ENCODE measurements around the gene KDM2B.

KDM2B gene

DNA sequence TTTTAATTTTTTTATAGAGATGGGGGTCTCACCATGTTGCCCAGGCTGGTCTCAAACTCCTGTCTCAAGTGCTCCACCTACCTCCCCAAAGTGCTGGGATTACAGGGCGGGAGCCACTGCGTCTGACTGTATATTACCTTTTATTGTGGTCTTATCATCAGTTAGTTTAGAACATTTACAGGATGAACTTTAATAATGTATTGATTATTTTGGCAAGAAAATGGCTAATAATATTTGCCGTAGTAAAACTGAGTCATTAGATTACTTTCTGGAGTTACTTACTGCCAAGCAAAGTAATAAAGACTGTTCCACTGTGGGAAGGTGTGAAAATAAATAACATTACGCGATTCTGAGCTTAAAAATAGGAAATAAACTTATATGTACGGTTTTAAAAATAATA, 21.9 kb upstream of the KDM2B start:
- Histone ChIP-seq H3K27me3 (ENCODE audit: control insufficient read depth, insufficient read depth, low read length) (no peaks in the 10 kb centered on the region), H3K9ac (no peak overlapping the region), H3K36me3 (ENCODE audit: control insufficient read depth, insufficient read depth, low read length) (no peaks in the 10 kb centered on the region), H3K4me2 (ENCODE audit: low read length) (no peak overlapping the region), H3K9me3 (ENCODE audit: control insufficient read depth, low read length) (no peaks in the 10 kb centered on the region), H3K4me3 (ENCODE audit: low read depth, low read length) (no peak overlapping the region), H2AFZ (no peak overlapping the region), H3K4me1 (no peaks in the 10 kb centered on the region), H3K79me2 (no peaks in the 10 kb centered on the region), H3K27ac (no peak overlapping the region)
- TF ChIP-seq, protein P1, sequence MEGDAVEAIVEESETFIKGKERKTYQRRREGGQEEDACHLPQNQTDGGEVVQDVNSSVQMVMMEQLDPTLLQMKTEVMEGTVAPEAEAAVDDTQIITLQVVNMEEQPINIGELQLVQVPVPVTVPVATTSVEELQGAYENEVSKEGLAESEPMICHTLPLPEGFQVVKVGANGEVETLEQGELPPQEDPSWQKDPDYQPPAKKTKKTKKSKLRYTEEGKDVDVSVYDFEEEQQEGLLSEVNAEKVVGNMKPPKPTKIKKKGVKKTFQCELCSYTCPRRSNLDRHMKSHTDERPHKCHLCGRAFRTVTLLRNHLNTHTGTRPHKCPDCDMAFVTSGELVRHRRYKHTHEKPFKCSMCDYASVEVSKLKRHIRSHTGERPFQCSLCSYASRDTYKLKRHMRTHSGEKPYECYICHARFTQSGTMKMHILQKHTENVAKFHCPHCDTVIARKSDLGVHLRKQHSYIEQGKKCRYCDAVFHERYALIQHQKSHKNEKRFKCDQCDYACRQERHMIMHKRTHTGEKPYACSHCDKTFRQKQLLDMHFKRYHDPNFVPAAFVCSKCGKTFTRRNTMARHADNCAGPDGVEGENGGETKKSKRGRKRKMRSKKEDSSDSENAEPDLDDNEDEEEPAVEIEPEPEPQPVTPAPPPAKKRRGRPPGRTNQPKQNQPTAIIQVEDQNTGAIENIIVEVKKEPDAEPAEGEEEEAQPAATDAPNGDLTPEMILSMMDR (IDR thresholded peaks at IDR 0.05), result no peak

DNA sequence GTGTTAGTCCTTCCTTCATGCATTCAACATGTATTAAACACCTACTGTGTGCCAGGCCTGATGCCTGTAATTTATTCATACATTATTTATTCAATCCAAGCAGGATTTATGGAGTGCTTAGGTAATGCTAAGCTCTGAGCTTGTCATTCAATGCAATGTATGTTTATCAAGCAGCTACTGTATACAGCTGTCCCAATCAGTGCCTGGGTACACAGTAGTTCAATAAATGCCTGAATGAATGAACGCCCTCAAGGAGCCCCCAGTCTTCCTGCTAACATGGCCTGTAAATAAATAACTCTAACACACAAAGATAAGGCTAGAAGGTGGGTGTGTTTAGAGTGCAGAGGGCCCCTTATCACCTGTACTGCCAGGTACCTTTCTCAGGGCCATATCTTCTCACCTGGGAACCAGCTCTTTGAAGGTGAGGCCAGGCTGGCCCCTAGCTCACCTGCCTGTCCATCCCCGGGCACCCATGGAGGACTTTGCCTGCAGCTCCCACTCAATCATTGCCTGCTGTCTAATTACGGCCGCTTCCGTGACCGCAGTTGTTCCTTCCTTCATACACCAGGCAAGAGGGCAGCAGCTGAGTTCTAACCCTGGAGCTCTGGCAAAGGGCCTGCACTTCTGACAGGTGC, 20.0 kb upstream of the KDM2B start:
- Histone ChIP-seq H3K4me3 (ENCODE audit: low read depth, low read length) (no peak overlapping the region), H3K36me3 (ENCODE audit: control insufficient read depth, insufficient read depth, low read length) (no peaks in the 10 kb centered on the region), H3K4me2 (ENCODE audit: low read length) (no peak overlapping the region), H2AFZ (no peak overlapping the region), H3K4me1 (no peaks in the 10 kb centered on the region), H3K79me2 (no peaks in the 10 kb centered on the region), H3K9ac (no peak overlapping the region), H3K27ac (no peak overlapping the region), H3K9me3 (ENCODE audit: control insufficient read depth, low read length) (no peaks in the 10 kb centered on the region), H3K27me3 (ENCODE audit: control insufficient read depth, insufficient read depth, low read length) (no peaks in the 10 kb centered on the region)
- TF ChIP-seq, protein P1 (IDR thresholded peaks at IDR 0.05), result no peak

DNA sequence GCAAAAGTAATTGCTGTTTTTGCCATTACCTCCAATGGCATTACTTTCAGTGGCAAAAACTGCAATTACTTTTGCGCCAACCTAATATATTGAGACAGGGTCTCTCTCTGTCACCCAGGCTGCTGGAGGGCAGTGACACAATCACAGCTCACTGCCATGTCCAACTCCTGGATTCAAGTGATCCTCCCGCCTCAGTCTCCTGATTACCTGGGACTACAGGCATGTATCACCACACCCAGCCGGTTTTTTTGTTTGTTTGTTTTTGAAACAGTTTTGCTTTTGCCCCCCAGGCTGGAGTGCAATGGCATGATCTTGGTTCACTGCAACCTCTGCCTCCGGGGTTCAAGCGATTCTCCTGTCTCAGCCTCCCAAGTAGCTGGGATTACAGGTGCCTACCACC, 15.7 kb upstream of the KDM2B start:
- no peak overlapping the region for H3K27ac ChIP-seq
- no peaks in the 10 kb centered on the region for H3K79me2 ChIP-seq
- H3K27me3 ChIP-seq (ENCODE audit: control insufficient read depth, insufficient read depth, low read length), result no peaks in the 10 kb centered on the region
- no peak overlapping the region for H3K4me2 ChIP-seq (ENCODE audit: low read length)
- no peaks in the 10 kb centered on the region for H3K9me3 ChIP-seq (ENCODE audit: control insufficient read depth, low read length)
- H3K9ac ChIP-seq, result no peak overlapping the region
- H3K36me3 ChIP-seq (ENCODE audit: control insufficient read depth, insufficient read depth, low read length), result no peaks in the 10 kb centered on the region
- peaks cover 4% of the 10 kb centered on the region for H3K4me1 ChIP-seq
- H2AFZ ChIP-seq, result no peak overlapping the region
- TF ChIP-seq, protein P1 (IDR thresholded peaks at IDR 0.05), result no peak
- no peak overlapping the region for H3K4me3 ChIP-seq (ENCODE audit: low read depth, low read length)

DNA sequence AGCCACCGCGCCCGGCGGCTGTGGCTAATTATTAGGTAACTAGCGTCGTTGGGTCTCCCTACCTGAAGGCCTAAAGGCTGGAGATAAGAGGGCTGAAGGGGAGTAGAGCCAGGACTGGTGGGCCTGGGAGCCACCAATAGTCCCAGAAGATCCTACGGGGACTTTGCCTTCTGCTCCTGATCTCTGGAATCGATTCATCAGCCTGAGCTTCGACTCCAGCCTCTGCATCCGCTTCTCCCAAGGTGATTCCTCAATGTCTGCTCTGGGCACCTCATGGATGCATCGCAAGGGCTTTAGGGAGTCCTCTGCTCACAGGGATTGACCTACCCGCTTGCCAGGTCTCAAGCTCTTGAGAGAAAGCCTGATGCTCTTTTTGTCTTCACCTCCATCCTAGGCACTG, 14.7 kb upstream of the KDM2B start:
- Histone ChIP-seq H3K79me2 (no peaks in the 10 kb centered on the region), H3K27me3 (ENCODE audit: control insufficient read depth, insufficient read depth, low read length) (no peaks in the 10 kb centered on the region), H3K36me3 (ENCODE audit: control insufficient read depth, insufficient read depth, low read length) (no peaks in the 10 kb centered on the region), H3K4me3 (ENCODE audit: low read depth, low read length) (no peak overlapping the region), H3K9me3 (ENCODE audit: control insufficient read depth, low read length) (no peaks in the 10 kb centered on the region), H3K4me2 (ENCODE audit: low read length) (no peak overlapping the region), H2AFZ (no peak overlapping the region), H3K27ac (no peak overlapping the region), H3K9ac (no peak overlapping the region), H3K4me1 (peaks cover 10% of the 10 kb centered on the region)
- TF ChIP-seq, protein P1 (IDR thresholded peaks at IDR 0.05), result no peak

DNA sequence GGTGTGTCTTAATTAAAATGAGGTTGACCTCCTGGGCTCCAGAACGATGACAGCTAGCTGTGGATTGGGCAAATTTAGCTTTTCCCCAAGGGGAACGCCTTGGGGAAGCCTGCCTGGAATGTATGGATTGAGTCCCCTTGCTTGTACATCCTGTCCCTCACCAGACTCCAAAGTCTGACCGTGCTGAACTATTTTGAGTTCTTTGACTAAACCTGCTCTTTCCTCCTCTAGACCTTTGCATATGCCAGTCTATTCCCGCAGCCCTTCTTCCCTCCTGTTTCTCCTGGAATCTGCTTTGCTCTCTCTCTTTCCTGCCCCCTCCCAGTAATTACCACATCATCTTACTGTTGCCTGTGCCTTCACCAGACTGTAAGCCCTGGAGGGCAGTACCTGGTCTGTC, 11.5 kb upstream of the KDM2B start:
- H3K9me3 ChIP-seq (ENCODE audit: control insufficient read depth, low read length), result no peaks in the 10 kb centered on the region
- no peak overlapping the region for H3K4me3 ChIP-seq (ENCODE audit: low read depth, low read length)
- H3K27me3 ChIP-seq (ENCODE audit: control insufficient read depth, insufficient read depth, low read length), result no peaks in the 10 kb centered on the region
- H3K36me3 ChIP-seq (ENCODE audit: control insufficient read depth, insufficient read depth, low read length), result no peaks in the 10 kb centered on the region
- no peak overlapping the region for H3K4me2 ChIP-seq (ENCODE audit: low read length)
- H3K9ac ChIP-seq, result no peak overlapping the region
- TF ChIP-seq, protein P1 (IDR thresholded peaks at IDR 0.05), result no peak
- no peak overlapping the region for H3K27ac ChIP-seq
- no peak overlapping the region for H2AFZ ChIP-seq
- H3K4me1 ChIP-seq, result peaks cover 10% of the 10 kb centered on the region
- H3K79me2 ChIP-seq, result no peaks in the 10 kb centered on the region
